GM10266 (cell line): Measurements from ENCODE around the gene SBF2.
"Not testable (repeated sequence)": the region's sequence is repeated elsewhere in the genome, so short reads cannot be mapped to it uniquely, and the experiment has no call there.

Source experiments
- DNase-seq: peaks from one replicate; pipeline ENCODE4 v3.0.0; 2012; ENCODE audit errors: extremely low spot score
- CTCF ChIP-seq: IDR thresholded peaks from 2 replicates; pipeline ENCODE4 v1.5.1; 2012; ENCODE audit warnings: mild to moderate bottlenecking, low read depth; ENCODE audit not compliant: control insufficient read depth, insufficient read depth; ENCODE audit errors: missing control alignments

Gene SBF2

GRCh38 chr11:9943386-9944110 lies 350.5 kb downstream of the SBF2 start:
- DNase-seq: no peak
- no peak for TF ChIP-seq CTCF

- no peak for DNase-seq
- TF ChIP-seq CTCF: no peak
These were observed 352.0 kb downstream of the SBF2 start for GRCh38 chr11:9941991-9942390.

- DNase-seq: not testable (repeated sequence)
These were observed 354.9 kb downstream of the SBF2 start for GRCh38 chr11:9939150-9939549.

GRCh38 chr11:9936754-9937153 lies 357.3 kb downstream of the SBF2 start:
- no peak for DNase-seq
- no peak for TF ChIP-seq CTCF

GRCh38 chr11:9932843-9933242 lies 361.2 kb downstream of the SBF2 start:
- DNase-seq: not testable (repeated sequence)

- DNase-seq: not testable (repeated sequence)
These were observed 363.3 kb downstream of the SBF2 start for GRCh38 chr11:9930562-9931331.

GRCh38 chr11:9927670-9928069 lies 366.3 kb downstream of the SBF2 start:
- DNase-seq: no peak
- TF ChIP-seq CTCF: no peak

GRCh38 chr11:9923280-9923679 lies 370.7 kb downstream of the SBF2 start:
- TF ChIP-seq CTCF: no peak
- DNase-seq: no peak

GRCh38 chr11:9922806-9923205 lies 371.2 kb downstream of the SBF2 start:
- DNase-seq: no peak

More at GRCh38 chr11:9922806-9923205, 371.2 kb downstream of the SBF2 start:
- no peak for TF ChIP-seq CTCF
